HG03159 (cell line): ENCODE measurements around the gene PAXX.

Experiments used
- ATAC-seq: cut with Tn5 transposase; IDR thresholded peaks from one replicate; pipeline ENCODE4 v1.9.1; 2021; ENCODE audit warnings: mild to moderate bottlenecking, moderate library complexity; ENCODE audit not compliant: unreplicated experiment

Gene PAXX

DNA sequence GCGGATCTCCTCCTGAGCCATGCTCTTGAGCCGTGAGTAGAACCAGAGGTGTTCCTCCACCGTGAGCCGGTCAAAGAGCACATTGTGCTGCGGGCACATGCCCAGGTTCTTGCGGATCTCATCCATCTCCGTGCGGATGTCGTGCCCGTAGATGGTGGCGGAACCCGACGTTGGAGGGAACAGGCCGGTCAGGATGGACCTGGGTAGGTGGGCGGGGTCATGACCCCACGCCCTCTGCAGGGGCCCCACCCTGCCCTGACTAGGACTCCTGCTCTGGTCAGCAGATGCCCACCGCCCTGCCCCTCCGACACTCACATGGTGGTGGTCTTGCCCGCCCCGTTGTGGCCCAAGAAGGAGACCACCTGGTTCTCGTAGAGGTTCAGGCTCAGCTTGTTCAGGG, 23.8 kb downstream of the PAXX start:
- ATAC-seq, result no peak

DNA sequence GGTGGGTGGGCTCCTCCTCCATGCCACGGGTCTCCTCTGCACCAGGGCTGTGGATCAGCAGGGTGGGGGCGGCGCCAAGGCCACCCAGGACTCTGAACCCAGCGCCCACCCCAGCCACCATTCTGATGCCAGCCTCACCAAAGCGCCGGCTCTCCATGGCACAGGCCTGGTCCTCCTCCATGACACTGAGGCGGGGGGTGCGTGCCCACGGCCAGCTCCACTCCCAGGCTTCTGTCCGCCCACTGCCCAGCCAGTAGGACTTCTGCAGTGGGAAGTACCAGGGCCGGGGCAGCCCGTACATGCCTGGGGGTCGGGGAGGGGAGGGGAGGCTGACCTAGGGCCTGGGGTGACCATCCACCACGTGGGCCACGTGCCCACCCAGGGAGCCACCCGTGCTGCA, 24.2 kb downstream of the PAXX start:
- no peak for ATAC-seq

- ATAC-seq, result no peak
Measured at GRCh38 chr9:137017071-137017470, 24.8 kb downstream of the PAXX start.

DNA sequence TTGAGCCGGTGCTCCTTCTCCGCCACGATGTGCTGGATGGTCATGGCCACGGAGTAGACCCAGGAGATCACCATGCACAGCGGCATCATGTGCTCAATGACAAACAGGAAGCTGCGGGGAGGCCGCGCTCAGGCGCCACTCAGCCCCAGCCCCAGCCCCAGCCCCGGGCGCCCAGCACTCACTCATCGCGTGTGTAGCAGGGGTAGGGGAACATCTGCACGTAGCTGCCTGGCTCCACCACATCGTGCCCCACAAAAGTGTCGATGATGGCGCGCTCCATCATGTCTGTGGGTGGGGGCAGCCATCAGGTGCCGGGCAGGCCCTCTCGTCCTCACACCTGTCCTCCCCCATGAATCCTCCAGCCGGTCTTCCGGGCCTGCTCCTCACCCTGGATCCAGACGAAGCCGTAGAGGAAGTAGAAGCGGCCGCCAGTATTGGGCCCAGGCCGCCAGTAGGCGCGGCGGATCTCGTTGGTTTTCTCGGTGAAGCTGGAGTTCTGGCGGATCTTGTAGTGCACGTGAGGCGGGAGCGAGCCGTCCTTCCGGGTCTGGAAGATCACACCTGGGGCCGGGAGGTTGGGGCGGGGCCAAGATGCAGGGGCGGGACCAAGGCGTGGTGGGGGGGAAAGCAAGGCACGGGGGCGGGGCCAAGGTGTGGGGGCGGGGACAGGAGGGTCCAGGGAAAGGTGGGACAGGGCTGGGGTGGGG, 25.7 kb downstream of the PAXX start:
- ATAC-seq, result no peak

DNA sequence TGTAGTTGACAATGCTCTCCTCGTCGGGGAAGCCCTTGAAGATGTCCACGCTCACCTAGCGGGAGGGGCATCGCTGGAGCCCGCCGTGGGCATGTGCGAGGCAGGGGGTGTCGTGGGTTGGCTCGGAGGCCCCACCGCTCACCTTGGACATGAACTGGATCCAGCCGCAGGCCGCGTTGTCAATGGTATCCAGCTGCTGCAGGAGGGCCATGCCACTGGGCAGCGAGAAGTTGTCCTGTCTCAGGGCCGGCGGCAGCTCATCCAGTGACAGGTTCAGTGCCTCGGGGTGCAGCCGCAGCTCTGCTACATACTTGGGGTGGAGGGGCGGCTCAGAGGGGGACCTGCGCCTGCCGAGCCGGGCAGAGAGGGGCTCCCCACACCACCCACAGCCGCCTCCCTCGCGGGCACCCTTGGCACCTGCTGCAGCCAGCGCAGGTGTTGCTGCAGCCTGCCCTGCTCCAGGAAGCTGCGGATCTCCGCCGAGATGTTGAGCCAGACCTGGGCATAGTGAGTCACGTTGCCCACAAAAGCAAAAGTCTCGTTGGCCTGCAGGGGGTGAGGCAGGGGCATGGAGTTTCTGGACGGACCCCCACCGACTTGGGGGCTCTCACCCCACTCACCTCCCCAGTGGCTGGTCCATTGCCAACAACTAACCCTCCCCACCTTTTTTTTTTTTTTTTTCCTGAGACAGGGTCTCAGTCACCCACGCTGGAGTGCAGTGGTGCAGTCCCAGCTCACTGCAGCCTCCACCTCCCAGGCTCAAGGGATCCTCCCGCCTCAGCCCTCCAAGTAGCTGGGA, 26.7 kb downstream of the PAXX start:
- ATAC-seq, result no peak

DNA sequence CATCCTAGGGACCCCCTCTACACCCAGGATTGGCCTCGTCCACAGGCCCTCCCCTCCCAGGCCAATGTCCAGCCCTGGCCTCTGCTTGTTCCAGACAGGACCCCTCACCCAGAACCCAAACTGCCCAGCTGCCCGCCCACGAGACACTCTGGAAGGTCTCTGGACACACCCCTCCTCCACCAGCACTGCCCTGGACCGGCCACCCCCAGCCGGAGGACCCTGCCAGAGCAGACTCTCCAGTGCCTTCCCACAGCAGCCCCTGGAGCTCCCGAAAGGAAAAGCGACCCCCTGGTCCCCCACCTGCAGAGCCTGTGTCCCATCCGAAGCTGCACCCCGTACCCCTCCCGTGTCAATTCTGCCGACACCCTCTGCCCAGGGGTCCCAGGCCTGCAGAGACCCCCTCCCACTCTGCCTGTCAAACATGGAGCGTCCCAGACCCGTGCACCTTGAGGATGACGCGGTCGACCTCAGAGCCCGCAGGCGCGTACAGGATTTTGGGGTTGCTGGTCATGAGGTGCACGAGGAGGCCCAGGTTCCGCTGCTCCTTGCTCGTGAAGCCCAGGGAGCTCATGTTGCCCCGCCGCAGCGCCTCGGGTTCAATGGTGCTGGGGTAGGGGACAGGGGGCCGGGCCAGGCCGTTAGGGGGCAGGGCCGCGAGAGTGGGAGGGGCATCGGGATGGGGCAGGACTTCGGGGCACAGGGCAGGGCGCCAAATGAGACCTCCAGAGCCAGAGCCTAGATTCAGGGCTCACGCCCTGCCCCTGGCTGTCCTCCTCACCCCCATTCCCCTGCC, 27.9 kb downstream of the PAXX start:
- no peak for ATAC-seq

DNA sequence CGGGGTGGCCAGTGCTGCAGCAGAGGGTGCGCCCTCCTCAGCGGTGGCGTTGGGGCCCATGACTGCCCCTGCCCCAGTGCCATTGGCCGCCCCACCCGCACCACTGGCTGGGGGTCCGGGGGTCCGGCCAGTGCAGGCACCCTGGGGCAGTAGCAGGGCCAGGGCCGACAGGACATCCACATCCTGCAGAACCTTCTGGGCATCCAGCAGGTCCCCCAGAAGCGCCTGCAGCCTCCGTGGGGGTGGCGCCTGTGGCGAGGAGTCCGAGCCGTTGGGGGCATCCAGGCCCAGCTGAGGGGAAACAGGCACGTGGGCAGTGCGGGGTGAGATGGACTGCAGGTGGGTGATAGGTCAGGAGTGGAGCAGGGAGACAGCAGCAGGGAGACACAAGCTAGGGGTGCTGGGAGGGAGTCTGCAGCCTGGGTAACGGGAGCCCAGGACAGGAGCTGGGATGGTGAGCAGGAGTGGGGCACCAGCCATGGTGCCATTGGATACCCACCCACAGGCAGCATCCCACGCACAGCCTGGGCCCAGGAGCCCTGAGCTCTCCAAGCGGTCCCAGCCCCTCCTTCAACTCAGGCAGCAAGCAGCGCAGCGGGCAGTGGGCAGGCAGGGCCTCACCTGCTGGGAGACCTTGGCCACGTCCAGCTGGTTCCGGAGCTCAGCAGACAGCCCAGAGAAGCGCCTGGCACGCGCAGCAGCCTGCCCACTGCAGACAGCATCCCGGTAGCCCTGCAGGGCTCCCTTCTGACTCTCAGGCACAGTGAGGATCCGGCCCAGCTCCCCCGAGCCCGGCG, 28.7 kb downstream of the PAXX start:
- ATAC-seq, result no peak

- ATAC-seq, result no peak
Measured at GRCh38 chr9:137021568-137021978, 29.4 kb downstream of the PAXX start.

GRCh38 chr9:137021979-137022661, 29.9 kb downstream of the PAXX start:
- ATAC-seq, result no peak

DNA sequence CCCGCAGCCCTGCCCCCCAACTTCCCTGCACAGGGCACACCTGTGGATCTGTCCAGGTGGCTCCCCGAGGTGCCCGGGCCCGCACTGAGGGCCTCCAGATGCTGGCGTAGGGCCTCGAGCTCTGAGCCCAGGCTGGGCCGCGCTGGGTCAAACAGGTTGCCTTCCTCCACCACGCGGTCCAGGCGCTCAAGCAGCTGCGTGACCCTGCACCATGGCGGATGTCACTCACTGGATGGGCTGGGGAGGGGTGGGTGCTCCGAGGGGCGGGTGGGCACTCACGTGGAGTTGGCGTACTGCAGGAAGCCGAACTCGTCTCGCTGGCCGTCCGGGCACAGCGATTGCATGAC, 30.4 kb downstream of the PAXX start:
- no peak for ATAC-seq

DNA sequence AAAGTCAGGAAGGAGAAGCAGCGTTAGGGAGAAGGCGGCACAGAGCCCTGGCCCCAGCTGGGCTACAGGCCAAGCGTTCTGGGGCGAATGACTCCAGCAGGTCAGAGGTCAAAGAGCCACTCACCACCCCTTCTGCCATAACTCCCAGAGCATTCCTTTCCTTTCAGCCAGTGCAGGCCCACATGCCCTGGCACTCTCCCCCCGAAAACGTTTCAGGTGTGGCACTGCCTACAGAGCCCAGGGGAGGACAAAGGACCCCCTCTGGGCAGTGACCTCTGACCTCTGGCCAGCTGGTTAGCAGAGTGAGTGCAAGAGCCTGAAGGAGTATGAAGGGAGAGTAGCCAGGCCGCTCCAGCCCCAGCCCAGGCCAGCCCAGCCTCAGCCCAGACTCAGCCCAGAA, 30.9 kb downstream of the PAXX start:
- ATAC-seq, result no peak

GRCh38 chr9:137023583-137023991, 31.4 kb downstream of the PAXX start:
- ATAC-seq, result no peak

- no peak for ATAC-seq
Measured at GRCh38 chr9:137025517-137025966, 33.3 kb downstream of the PAXX start.

DNA sequence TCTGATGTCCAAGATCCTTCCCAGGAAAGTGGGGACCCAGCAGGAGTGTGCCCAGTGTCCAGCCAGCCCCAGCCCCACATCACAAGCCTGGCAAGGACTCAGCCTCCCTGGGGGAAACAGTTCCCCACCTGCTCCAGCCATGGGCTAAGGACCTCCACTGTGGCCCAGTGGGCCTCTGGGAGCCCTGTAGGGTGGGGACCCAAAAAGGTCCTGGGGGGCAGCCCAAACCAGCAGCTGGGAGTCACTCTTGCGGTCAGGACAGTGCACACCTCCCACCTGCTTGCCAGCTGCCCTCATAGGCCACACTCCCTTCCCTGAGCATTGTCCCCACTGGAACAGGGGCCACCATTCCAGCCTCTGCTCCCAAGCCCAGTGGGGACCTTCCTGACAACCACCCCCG, 34.2 kb downstream of the PAXX start:
- no peak for ATAC-seq

GRCh38 chr9:137026828-137027227, 34.6 kb downstream of the PAXX start:
- ATAC-seq, result no peak

- no peak for ATAC-seq
Measured at GRCh38 chr9:137027369-137028262, 35.4 kb downstream of the PAXX start, which contains the start of gene ABCA2. Gene ABCA2 (minus strand): TSS chr9:137028237. CDS start chr9:137028140, 97 bp downstream.

DNA sequence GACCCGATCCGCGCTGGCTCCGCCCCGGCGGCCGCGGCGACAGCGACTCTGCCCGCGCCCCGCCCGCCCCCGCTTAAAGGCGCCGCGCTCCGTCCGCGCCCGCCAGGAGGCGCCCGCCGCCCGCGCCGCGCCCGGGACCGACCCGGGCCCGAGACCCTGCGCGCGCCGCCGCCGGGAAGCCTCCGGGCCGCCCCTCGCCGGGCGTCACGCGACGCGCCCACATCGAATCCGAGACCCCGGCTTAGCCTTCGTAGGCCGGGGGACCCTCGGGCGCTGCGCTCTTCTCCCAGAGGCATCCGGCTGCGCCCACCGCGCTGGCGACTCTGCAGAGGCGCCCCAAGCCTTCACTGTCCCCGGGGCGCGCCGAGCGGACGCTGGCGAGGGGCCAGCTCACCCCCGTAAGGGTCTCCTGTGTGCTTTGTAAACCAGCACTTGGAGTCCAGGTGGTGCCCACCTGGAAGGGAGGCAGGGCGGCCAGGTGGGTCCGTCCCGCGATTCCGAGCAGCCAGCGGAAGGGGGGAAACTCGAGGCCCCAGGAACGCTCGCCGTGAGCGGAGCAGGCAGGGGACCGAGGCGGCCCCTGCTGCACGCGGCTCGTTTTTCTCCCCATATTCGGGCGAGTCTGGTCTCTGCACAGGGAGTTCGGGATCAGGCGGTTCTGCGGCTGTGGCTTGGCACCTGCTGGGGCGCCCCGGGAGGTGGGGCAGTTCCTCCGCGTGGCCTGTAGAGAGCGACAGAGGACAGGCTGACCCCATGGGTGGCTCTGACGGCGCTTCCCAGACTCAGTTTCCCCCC, 36.2 kb downstream of the PAXX start:
- peak; percentile 53 for ATAC-seq
